Neural cell (in vitro differentiated cells): ENCODE results near the gene AZIN2.

Experiments
- CTCF ChIP-seq: fragments of 450-650 bp; IDR thresholded peaks from 2 replicates; pipeline ENCODE4 v1.5.1; 2014; ENCODE audit warnings: antibody characterized with exemption, mild to moderate bottlenecking, moderate library complexity; ENCODE audit not compliant: poor library complexity, severe bottlenecking
- EP300 ChIP-seq: fragments of 450-650 bp; conservative IDR thresholded peaks from 2 replicates; pipeline ENCODE4 v1.6.1; 2014; ENCODE audit warnings: antibody characterized with exemption, mild to moderate bottlenecking, moderate library complexity; ENCODE audit not compliant: poor library complexity, severe bottlenecking
- EZH2 ChIP-seq: fragments of 200-600, 300-800 bp; shearing (Covaris generic), sonication (generic); IDR thresholded peaks from 2 replicates; pipeline ENCODE4 v1.6.1; 2014; ENCODE audit warnings: antibody characterized with exemption, low read length, borderline replicate concordance, mild to moderate bottlenecking; ENCODE audit not compliant: insufficient read depth, poor library complexity, severe bottlenecking
- MXI1 ChIP-seq: fragments of 450-650 bp; conservative IDR thresholded peaks from 2 replicates; pipeline ENCODE4 v1.6.1; 2014; ENCODE audit warnings: antibody characterized with exemption, mild to moderate bottlenecking; ENCODE audit not compliant: poor library complexity, severe bottlenecking
- POLR2AphosphoS5 ChIP-seq: IDR thresholded peaks from 2 replicates; pipeline ENCODE4 v1.6.1; 2012
- RAD21 ChIP-seq: fragments of 450-650 bp; conservative IDR thresholded peaks from 2 replicates; pipeline ENCODE4 v1.6.1; 2014; ENCODE audit warnings: antibody characterized with exemption, mild to moderate bottlenecking, moderate library complexity
- SMC3 ChIP-seq: fragments of 450-650 bp; conservative IDR thresholded peaks from 2 replicates; pipeline ENCODE4 v1.6.1; 2014; ENCODE audit warnings: antibody characterized with exemption, mild to moderate bottlenecking, moderate library complexity; ENCODE audit not compliant: poor library complexity
- TAF1 ChIP-seq: IDR thresholded peaks from 2 replicates; pipeline ENCODE4 v1.6.1; 2012; ENCODE audit warnings: low read depth

GRCh38 chr1:33089457-33089856 is 8.5 kb downstream of the AZIN2 start:
- no peak for TF ChIP-seq CTCF
- TF ChIP-seq EP300: no peak
- TF ChIP-seq RAD21: no peak
- TF ChIP-seq TAF1: no peak
- TF ChIP-seq SMC3: no peak
- TF ChIP-seq POLR2AphosphoS5: no peak
- no peak for TF ChIP-seq EZH2
- TF ChIP-seq MXI1: no peak
